Neural progenitor cell (in vitro differentiated cells): Measurements from ENCODE around the gene LRRC32. TPM values are rescaled to one million over a fixed set of nuclear protein-coding genes. Genes with fewer than 3 reads are reported as not detected.

Experiments
- DNase-seq: peaks from one replicate; pipeline ENCODE4 v3.0.0-alpha.2; 2016; ENCODE audit warnings: low spot score
- H2AFZ ChIP-seq: fragments of 200-600 bp; sonication (generic); replicated peaks from 2 replicates; pipeline ENCODE4 v1.6.1; 2016; ENCODE audit warnings: antibody characterized with exemption
- H3F3A ChIP-seq: fragments of 200-600 bp; sonication (generic); 2 replicates; pipeline ENCODE4 v1.6.1; 2016; ENCODE audit warnings: antibody characterized with exemption, low read depth
- H3K27ac ChIP-seq: fragments of 200-600 bp; sonication (generic); 2 replicates; pipeline ENCODE4 v1.5.1; 2016; ENCODE audit warnings: mild to moderate bottlenecking
- H3K27me3 ChIP-seq: fragments of 200-600 bp; sonication (generic); 2 replicates; pipeline ENCODE4 v1.6.1; 2016; ENCODE audit warnings: mild to moderate bottlenecking, moderate library complexity
- H3K36me3 ChIP-seq: fragments of 200-600 bp; sonication (generic); 2 replicates; pipeline ENCODE4 v1.5.1; 2016
- H3K4me1 ChIP-seq: fragments of 200-600 bp; sonication (generic); 2 replicates; pipeline ENCODE4 v1.6.1; 2016; ENCODE audit warnings: mixed run types
- H3K4me2 ChIP-seq: fragments of 200-600 bp; sonication (generic); 2 replicates; pipeline ENCODE4 v1.6.1; 2016
- H3K4me3 ChIP-seq: fragments of 200-600 bp; sonication (generic); 2 replicates; pipeline ENCODE4 v1.5.1; 2016
- H3K79me2 ChIP-seq: fragments of 200-600 bp; sonication (generic); 2 replicates; pipeline ENCODE4 v1.6.1; 2016; ENCODE audit warnings: low read depth
- H3K9ac ChIP-seq: fragments of 200-600 bp; sonication (generic); 2 replicates; pipeline ENCODE4 v1.6.1; 2016
- H3K9me3 ChIP-seq: fragments of 200-600 bp; sonication (generic); 2 replicates; pipeline ENCODE4 v1.5.1; 2016; ENCODE audit warnings: low read depth
- H4K20me1 ChIP-seq: fragments of 200-600 bp; sonication (generic); 2 replicates; pipeline ENCODE4 v1.6.1; 2016; ENCODE audit warnings: low read depth
- H3K27ac Mint-ChIP-seq: 3 replicates; pipeline ENCODE4 v1.8.0; 2021; ENCODE audit warnings: mixed read lengths
- H3K27me3 Mint-ChIP-seq: 2 replicates; pipeline ENCODE4 v1.8.0; 2022; ENCODE audit warnings: low read depth, mild to moderate bottlenecking, inconsistent platforms, moderate library complexity, mixed read lengths; ENCODE audit not compliant: insufficient read depth
- H3K36me3 Mint-ChIP-seq: 3 replicates; pipeline ENCODE4 v1.8.0; 2021; ENCODE audit warnings: mixed read lengths
- H3K4me1 Mint-ChIP-seq: 3 replicates; pipeline ENCODE4 v1.8.0; 2021; ENCODE audit warnings: mixed read lengths
- H3K4me3 Mint-ChIP-seq: 3 replicates; pipeline ENCODE4 v1.8.0; 2021; ENCODE audit warnings: mild to moderate bottlenecking, moderate library complexity, mixed read lengths
- H3K9me3 Mint-ChIP-seq: 3 replicates; pipeline ENCODE4 v1.8.0; 2020; ENCODE audit warnings: mixed read lengths
- EZH2 ChIP-seq: fragments of 200-600 bp; sonication (generic); IDR thresholded peaks from 2 replicates; pipeline ENCODE4 v1.6.1; 2017; ENCODE audit warnings: antibody characterized with exemption, mild to moderate bottlenecking, moderate library complexity
- EZH2phosphoT487 ChIP-seq: fragments of 200-600 bp; sonication (generic); IDR thresholded peaks from 2 replicates; pipeline ENCODE4 v1.6.1; 2017; ENCODE audit warnings: antibody characterized with exemption
- total RNA-seq: library from RNA; depleted of rRNA; stranded (reverse); fragments of >200 nt; gene quantifications from 2 replicates; pipeline ENCODE4 v1.2.3, GENCODE V29; 2015; ENCODE audit warnings: low replicate concordance
- TF ChIP-seq, protein P1 (sequence below): fragments of 200-600 bp; sonication (generic); IDR thresholded peaks from 2 replicates; pipeline ENCODE4 v1.5.1; 2017; ENCODE audit warnings: antibody characterized with exemption, mild to moderate bottlenecking

Gene LRRC32
- total RNA-seq, 1 donor from 2014 or later, result 0.21 TPM

DNA sequence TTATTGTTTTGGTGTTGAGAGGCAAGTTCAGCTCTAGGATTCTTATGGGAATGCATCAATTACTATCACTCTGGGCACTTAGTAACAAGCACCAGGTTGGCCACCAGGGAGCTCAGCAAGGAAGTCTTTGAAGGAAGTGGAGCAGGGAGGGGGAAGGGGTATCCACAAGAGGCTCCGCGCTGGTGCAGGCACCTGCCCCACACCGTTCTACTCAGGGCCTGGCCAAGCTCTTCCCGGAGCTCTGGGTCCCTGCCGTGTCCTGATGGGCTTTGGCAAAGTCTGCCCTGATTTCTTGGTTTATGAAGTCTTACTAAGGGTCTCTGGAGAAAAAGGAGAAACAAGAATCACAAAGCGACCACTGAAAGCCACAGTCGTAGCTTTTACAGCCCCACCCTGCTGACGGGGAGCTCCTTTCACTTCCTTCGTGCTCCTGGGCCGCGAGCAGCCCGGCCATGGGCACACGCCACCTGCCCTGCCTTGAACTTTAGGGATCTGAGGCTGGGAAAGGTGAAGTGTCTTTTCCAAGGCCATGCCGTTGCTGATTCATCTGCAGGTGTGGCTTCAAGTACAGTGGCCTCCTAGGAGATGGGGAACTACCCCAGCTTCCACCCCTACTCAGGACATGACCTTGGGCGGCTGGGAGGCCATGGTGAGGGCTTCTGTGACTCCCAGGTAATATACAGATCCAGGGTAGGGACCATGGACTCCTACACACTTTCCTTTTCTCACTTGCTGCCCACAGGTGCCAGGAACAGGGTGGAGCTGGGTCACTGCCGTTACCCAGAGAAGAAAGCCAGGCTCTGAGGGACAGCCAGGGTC is 15.9 kb upstream of the LRRC32 start:
- H3K36me3 Mint-ChIP-seq, result no peaks in the 10 kb centered on the region
- no peak overlapping the region for H2AFZ ChIP-seq

DNA sequence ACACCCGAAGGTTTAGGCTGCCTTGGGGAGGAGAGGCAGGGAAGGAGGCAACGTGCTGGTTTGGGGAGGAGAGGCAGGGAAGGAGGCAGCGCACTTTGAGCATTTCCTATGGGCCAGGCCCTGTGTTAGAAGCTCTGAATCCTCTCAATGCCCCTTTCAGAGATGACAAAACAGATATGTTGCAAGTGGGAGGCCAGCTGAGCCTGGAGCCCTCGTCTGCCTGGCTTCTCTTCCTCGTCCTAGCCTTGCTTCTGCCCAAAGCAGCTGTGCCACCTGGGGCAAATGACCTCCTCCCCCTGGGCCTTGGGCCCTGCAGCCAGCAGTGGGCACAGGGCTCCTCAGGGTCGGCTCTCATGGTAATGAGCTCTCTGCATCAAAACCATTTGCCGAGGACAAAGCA is 15.3 kb upstream of the LRRC32 start:
- H3K36me3 Mint-ChIP-seq, result no peaks in the 10 kb centered on the region
- Histone ChIP-seq H3K4me2 (no peak overlapping the region), H3K4me3 (no peak overlapping the region), H2AFZ (no peak overlapping the region), H3K9me3 (no peaks in the 10 kb centered on the region), H3K9ac (no peak overlapping the region), H3K4me1 (no peaks in the 10 kb centered on the region), H3K27me3 (no peaks in the 10 kb centered on the region), H3K79me2 (no peaks in the 10 kb centered on the region), H3K27ac (no peak overlapping the region), H3F3A (no peaks in the 10 kb centered on the region), H4K20me1 (no peaks in the 10 kb centered on the region), H3K36me3 (no peaks in the 10 kb centered on the region)
- peaks cover 3% of the 10 kb centered on the region for H3K9me3 Mint-ChIP-seq
- peaks cover 10% of the 10 kb centered on the region for H3K27me3 Mint-ChIP-seq
- DNase-seq, result no peak
- no peak overlapping the region for H3K4me3 Mint-ChIP-seq
- no peak for TF ChIP-seq EZH2phosphoT487
- TF ChIP-seq EZH2, result no peak
- TF ChIP-seq, protein P1, sequence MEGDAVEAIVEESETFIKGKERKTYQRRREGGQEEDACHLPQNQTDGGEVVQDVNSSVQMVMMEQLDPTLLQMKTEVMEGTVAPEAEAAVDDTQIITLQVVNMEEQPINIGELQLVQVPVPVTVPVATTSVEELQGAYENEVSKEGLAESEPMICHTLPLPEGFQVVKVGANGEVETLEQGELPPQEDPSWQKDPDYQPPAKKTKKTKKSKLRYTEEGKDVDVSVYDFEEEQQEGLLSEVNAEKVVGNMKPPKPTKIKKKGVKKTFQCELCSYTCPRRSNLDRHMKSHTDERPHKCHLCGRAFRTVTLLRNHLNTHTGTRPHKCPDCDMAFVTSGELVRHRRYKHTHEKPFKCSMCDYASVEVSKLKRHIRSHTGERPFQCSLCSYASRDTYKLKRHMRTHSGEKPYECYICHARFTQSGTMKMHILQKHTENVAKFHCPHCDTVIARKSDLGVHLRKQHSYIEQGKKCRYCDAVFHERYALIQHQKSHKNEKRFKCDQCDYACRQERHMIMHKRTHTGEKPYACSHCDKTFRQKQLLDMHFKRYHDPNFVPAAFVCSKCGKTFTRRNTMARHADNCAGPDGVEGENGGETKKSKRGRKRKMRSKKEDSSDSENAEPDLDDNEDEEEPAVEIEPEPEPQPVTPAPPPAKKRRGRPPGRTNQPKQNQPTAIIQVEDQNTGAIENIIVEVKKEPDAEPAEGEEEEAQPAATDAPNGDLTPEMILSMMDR, result no peak
- no peak overlapping the region for H3K27ac Mint-ChIP-seq
- H3K4me1 Mint-ChIP-seq, result peaks cover 28% of the 10 kb centered on the region

More for the DNA sequence above, 15.9 kb upstream of the LRRC32 start:
- H3K4me2 ChIP-seq, result no peak overlapping the region
- no peak overlapping the region for H3K27ac Mint-ChIP-seq
- no peaks in the 10 kb centered on the region for H4K20me1 ChIP-seq
- H3K27ac ChIP-seq, result no peak overlapping the region
- peaks cover 3% of the 10 kb centered on the region for H3K9me3 Mint-ChIP-seq
- no peaks in the 10 kb centered on the region for H3K9me3 ChIP-seq
- peaks cover 28% of the 10 kb centered on the region for H3K4me1 Mint-ChIP-seq
- no peak for TF ChIP-seq EZH2
- TF ChIP-seq, protein P1, result no peak
- TF ChIP-seq EZH2phosphoT487, result no peak
- H3F3A ChIP-seq, result no peaks in the 10 kb centered on the region
- H3K27me3 Mint-ChIP-seq, result peaks cover 10% of the 10 kb centered on the region
- no peak overlapping the region for H3K4me3 Mint-ChIP-seq
- H3K4me1 ChIP-seq, result no peaks in the 10 kb centered on the region
- H3K79me2 ChIP-seq, result no peaks in the 10 kb centered on the region
- no peak overlapping the region for H3K9ac ChIP-seq
- no peak overlapping the region for H3K4me3 ChIP-seq
- H3K27me3 ChIP-seq, result no peaks in the 10 kb centered on the region
- H3K36me3 ChIP-seq, result no peaks in the 10 kb centered on the region
- no peak for DNase-seq

DNA sequence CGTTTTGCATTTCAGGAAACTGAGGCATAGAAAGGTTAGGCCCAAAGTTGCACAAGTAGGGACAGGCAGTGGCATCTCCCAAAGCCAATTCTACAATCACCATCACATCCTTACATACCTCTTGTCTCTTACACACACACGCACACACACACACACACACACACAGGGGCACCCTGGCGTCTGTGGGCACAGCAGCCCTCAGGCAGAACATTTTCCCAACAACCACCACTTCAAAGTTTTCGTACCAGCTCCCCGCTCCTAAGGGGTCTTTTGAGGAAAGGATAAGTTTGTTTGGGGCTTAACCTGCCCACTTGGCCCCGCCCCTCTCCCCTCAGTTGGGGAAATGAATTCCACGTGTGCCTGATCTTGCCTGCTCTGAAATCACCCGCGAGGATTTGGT is 14.7 kb upstream of the LRRC32 start:
- H3K4me1 ChIP-seq, result no peaks in the 10 kb centered on the region
- no peaks in the 10 kb centered on the region for H3K79me2 ChIP-seq
- Mint-ChIP-seq H3K27ac (no peak overlapping the region), H3K27me3 (peaks cover 10% of the 10 kb centered on the region), H3K4me1 (peaks cover 29% of the 10 kb centered on the region), H3K4me3 (no peak overlapping the region), H3K9me3 (peaks cover 3% of the 10 kb centered on the region), H3K36me3 (no peaks in the 10 kb centered on the region)
- no peaks in the 10 kb centered on the region for H4K20me1 ChIP-seq
- DNase-seq, result no peak
- no peaks in the 10 kb centered on the region for H3K27me3 ChIP-seq
- H3K9ac ChIP-seq, result no peak overlapping the region
- H3K27ac ChIP-seq, result no peak overlapping the region
- no peak overlapping the region for H2AFZ ChIP-seq
- TF ChIP-seq, protein P1, result no peak
- TF ChIP-seq EZH2phosphoT487, result no peak
- no peak for TF ChIP-seq EZH2
- no peaks in the 10 kb centered on the region for H3K9me3 ChIP-seq
- no peaks in the 10 kb centered on the region for H3K36me3 ChIP-seq
- no peak overlapping the region for H3K4me3 ChIP-seq
- H3F3A ChIP-seq, result no peaks in the 10 kb centered on the region
- no peak overlapping the region for H3K4me2 ChIP-seq
